ENCODE measurements around the gene KLK4. TPM values are rescaled to one million over a fixed set of nuclear protein-coding genes. Genes with fewer than 3 reads are reported as not detected.

The KLK4 gene
- total RNA-seq, 1 experiment from 2014 or later = 0.48 TPM

DNA sequence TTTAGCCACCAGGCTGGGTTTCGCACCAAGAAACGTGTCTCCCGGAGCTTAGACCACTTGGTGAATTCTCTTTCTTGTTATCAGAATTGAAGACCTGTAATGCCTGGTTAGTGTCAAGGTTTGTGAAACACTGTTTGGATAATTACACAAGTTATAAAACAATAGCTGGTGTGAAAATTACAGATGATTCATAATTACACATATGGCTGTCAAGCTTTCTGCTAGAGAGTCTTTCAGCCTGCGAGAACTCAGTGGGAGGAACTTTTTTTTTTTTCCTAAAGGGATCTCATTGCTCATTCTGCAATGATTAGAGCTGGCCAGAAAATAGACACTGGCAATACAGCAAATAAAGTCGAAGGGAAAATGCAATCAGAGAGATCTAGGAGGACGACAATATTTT is 13.4 kb upstream of the KLK4 start:
- Histone ChIP-seq H3K27ac (ENCODE audit: insufficient read length, low read depth, low read length) (no peak overlapping the region), H3K9me3 (ENCODE audit: control insufficient read depth, low read depth, low read length) (no peaks in the 10 kb centered on the region), H4K91ac (ENCODE audit: insufficient read length, low read depth, low read length) (no peak overlapping the region), H3K4me2 (ENCODE audit: insufficient read depth, insufficient read length, low read length) (no peak overlapping the region), H3K79me1 (ENCODE audit: insufficient read depth, low read depth, low read length, poor library complexity, severe bottlenecking) (no peaks in the 10 kb centered on the region), H2BK5ac (ENCODE audit: insufficient read length, low read length) (no peak overlapping the region), H3K23me2 (ENCODE audit: insufficient read length, low read depth, low read length, poor library complexity, severe bottlenecking) (no peaks in the 10 kb centered on the region), H3K27me3 (ENCODE audit: insufficient read depth, low read length) (no peaks in the 10 kb centered on the region), H2BK20ac (ENCODE audit: low read depth, low read length, poor library complexity, severe bottlenecking) (no peak overlapping the region), H2BK120ac (ENCODE audit: low read depth, low read length, poor library complexity, severe bottlenecking) (no peak overlapping the region), H4K20me1 (ENCODE audit: control insufficient read depth, insufficient read depth, insufficient read length) (no peaks in the 10 kb centered on the region), H2AK5ac (ENCODE audit: insufficient read length, low read length) (no peak overlapping the region), H4K5ac (ENCODE audit: insufficient read length, low read depth, low read length) (no peak overlapping the region), H3K14ac (ENCODE audit: insufficient read depth, low read length) (no peak overlapping the region), H3K23ac (ENCODE audit: insufficient read length, low read depth, low read length) (no peak overlapping the region), H3K4ac (ENCODE audit: low read depth, low read length) (no peak overlapping the region), H2BK15ac (ENCODE audit: low read depth, low read length) (no peak overlapping the region), H3K18ac (ENCODE audit: insufficient read length, low read depth, low read length) (no peak overlapping the region), H2BK12ac (ENCODE audit: insufficient read length, low read depth, low read length) (no peak overlapping the region), H3K4me1 (ENCODE audit: insufficient read depth, low read length) (no peaks in the 10 kb centered on the region; the same call in 1 of the 2 replicates), H3K79me2 (ENCODE audit: insufficient read depth, low read length) (no peaks in the 10 kb centered on the region), H3T11ph (ENCODE audit: low read length) (no peak overlapping the region), H2AFZ (ENCODE audit: low read length) (no peak overlapping the region), H4K8ac (replicated peaks; ENCODE audit: insufficient read length, low read depth, low read length) (no peak overlapping the region), H3K9ac (ENCODE audit: extremely low read depth, insufficient read length, low read length) (no peak overlapping the region), H3K56ac (ENCODE audit: insufficient read length, low read depth, low read length) (no peak overlapping the region)
- Mint-ChIP-seq H3K27ac (no peak overlapping the region), H3K36me3 (ENCODE audit: insufficient read depth in 1 of 3, low read depth in 3 of 3) (no peaks in the 10 kb centered on the region), H3K9me3 (no peaks in the 10 kb centered on the region), H3K4me3 (no peak overlapping the region), H3K4me1 (peaks cover 13 to 14% of the 10 kb centered on the region in 2 experiments), H3K27me3 (ENCODE audit: low read depth) (peaks cover 49% of the 10 kb centered on the region)
- DNase-seq = no peak
- WGBS (ENCODE audit: extremely low coverage, insufficient read length, low lambda C conversion rate) = no CpG with 5 or more reads among the region's 6 CpGs
- TF ChIP-seq, protein P1, sequence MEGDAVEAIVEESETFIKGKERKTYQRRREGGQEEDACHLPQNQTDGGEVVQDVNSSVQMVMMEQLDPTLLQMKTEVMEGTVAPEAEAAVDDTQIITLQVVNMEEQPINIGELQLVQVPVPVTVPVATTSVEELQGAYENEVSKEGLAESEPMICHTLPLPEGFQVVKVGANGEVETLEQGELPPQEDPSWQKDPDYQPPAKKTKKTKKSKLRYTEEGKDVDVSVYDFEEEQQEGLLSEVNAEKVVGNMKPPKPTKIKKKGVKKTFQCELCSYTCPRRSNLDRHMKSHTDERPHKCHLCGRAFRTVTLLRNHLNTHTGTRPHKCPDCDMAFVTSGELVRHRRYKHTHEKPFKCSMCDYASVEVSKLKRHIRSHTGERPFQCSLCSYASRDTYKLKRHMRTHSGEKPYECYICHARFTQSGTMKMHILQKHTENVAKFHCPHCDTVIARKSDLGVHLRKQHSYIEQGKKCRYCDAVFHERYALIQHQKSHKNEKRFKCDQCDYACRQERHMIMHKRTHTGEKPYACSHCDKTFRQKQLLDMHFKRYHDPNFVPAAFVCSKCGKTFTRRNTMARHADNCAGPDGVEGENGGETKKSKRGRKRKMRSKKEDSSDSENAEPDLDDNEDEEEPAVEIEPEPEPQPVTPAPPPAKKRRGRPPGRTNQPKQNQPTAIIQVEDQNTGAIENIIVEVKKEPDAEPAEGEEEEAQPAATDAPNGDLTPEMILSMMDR (conservative IDR thresholded peaks at IDR 0.05) = no peak

All from H9 (cell line).